ENCODE results near the gene BEST2.
A peak's percentile ranks its signal among the peaks of the same experiment; 100 is the strongest.

Gene BEST2

GRCh38 chr19:12804051-12804450 is 52.5 kb downstream of the BEST2 start:
- no peak overlapping the region for H2AFZ ChIP-seq (ENCODE audit: low read length)
- peaks cover 21% of the 10 kb centered on the region for H3K79me2 ChIP-seq (ENCODE audit: low read length)
- no peaks in the 10 kb centered on the region for H3K9me3 ChIP-seq (replicated peaks; ENCODE audit: insufficient read depth, low read length)
- H3K4me2 ChIP-seq (ENCODE audit: low read depth, low read length), result no peak overlapping the region
- H3K4me1 ChIP-seq (ENCODE audit: low read length), result peaks cover 14% of the 10 kb centered on the region
- no peaks in the 10 kb centered on the region for H3K27me3 ChIP-seq (replicated peaks; ENCODE audit: insufficient read depth, low read length)
- H3K9me2 ChIP-seq (replicated peaks; ENCODE audit: insufficient read depth, low read length), result no peaks in the 10 kb centered on the region
- TF ChIP-seq EZH2phosphoT487 (IDR thresholded peaks at IDR 0.05; ENCODE audit: low read length), result no peak
- no peak for TF ChIP-seq CTCF (IDR thresholded peaks at IDR 0.05; ENCODE audit: low read length)
- TF ChIP-seq EZH2 (optimal IDR thresholded peaks at IDR 0.05; ENCODE audit: low read depth, low read length), result no peak
- H3K4me3 ChIP-seq (ENCODE audit: low read length), result no peak overlapping the region
- DNase-seq, result no peak
- no peaks in the 10 kb centered on the region for H3F3A ChIP-seq (ENCODE audit: insufficient read depth, low read length)
- no peak overlapping the region for H3K9ac ChIP-seq (ENCODE audit: low read length)
- no peaks in the 10 kb centered on the region; the same call in 1 of the 2 replicates for H3K36me3 ChIP-seq (replicated peaks; ENCODE audit: insufficient read depth, low read length)
- no peaks in the 10 kb centered on the region for H4K20me1 ChIP-seq (ENCODE audit: insufficient read depth, low read length)
- no peak overlapping the region for H3K27ac ChIP-seq (ENCODE audit: low read length)

- H3K4me2 ChIP-seq (ENCODE audit: low read depth, low read length), result peak within 1 kb of the TSS; percentile 92
- H4K20me1 ChIP-seq (ENCODE audit: insufficient read depth, low read length), result no peaks in the 10 kb centered on the region
- H3K79me2 ChIP-seq (ENCODE audit: low read length), result peaks cover 8% of the 10 kb centered on the region
- no peak for TF ChIP-seq EZH2 (optimal IDR thresholded peaks at IDR 0.05; ENCODE audit: low read depth, low read length)
- TF ChIP-seq CTCF (IDR thresholded peaks at IDR 0.05; ENCODE audit: low read length), result no peak
- no peak for TF ChIP-seq EZH2phosphoT487 (IDR thresholded peaks at IDR 0.05; ENCODE audit: low read length)
- peak within 1 kb of the TSS; percentile 83 for H3K4me3 ChIP-seq (ENCODE audit: low read length)
- no peaks in the 10 kb centered on the region for H3K9me3 ChIP-seq (replicated peaks; ENCODE audit: insufficient read depth, low read length)
- no peaks in the 10 kb centered on the region for H3F3A ChIP-seq (ENCODE audit: insufficient read depth, low read length)
- H3K27ac ChIP-seq (ENCODE audit: low read length), result peak within 1 kb of the TSS; percentile 14; the same call in 1 of the 2 replicates
- H3K9me2 ChIP-seq (replicated peaks; ENCODE audit: insufficient read depth, low read length), result no peaks in the 10 kb centered on the region
- peak; percentile 94 for DNase-seq
- H3K4me1 ChIP-seq (ENCODE audit: low read length), result peaks cover 8% of the 10 kb centered on the region
- H3K27me3 ChIP-seq (replicated peaks; ENCODE audit: insufficient read depth, low read length), result no peaks in the 10 kb centered on the region
- H3K36me3 ChIP-seq (replicated peaks; ENCODE audit: insufficient read depth, low read length), result no peaks in the 10 kb centered on the region
- peak within 1 kb of the TSS; percentile 93 for H2AFZ ChIP-seq (ENCODE audit: low read length)
- H3K9ac ChIP-seq (ENCODE audit: low read length), result peak within 1 kb of the TSS; percentile 71
These were observed 54.9 kb downstream of the BEST2 start, which contains the start of gene RNASEH2A for GRCh38 chr19:12806242-12807081. TSS of gene RNASEH2A (plus strand) at chr19:12806584. CDS start at chr19:12806674, 90 bp downstream.

Data from MM.1S (cell line).